22Rv1 (cell line): ENCODE data around the gene UNC5B.

Experiments
- CTCF ChIP-seq: fragments of 450-650 bp; IDR thresholded peaks from 2 replicates; pipeline ENCODE4 v1.5.1; 2017; ENCODE audit warnings: mild to moderate bottlenecking
- ZFX ChIP-seq: fragments of 450-650 bp; IDR thresholded peaks from 2 replicates; pipeline ENCODE4 v1.6.1; 2017; ENCODE audit warnings: antibody characterized with exemption, borderline replicate concordance

- TF ChIP-seq ZFX (no peak), CTCF (no peak)
Observed at GRCh38 chr10:71348850-71349249, 136.5 kb downstream of the UNC5B start.
